ENCODE data around the gene SAMD11.

- peak; percentile 90 for TF ChIP-seq CTCF (IDR thresholded peaks at IDR 0.05)
- no peak for TF ChIP-seq EZH2 (IDR thresholded peaks at IDR 0.05; ENCODE audit: borderline replicate concordance, insufficient read depth, low read depth, low read length, poor library complexity, severe bottlenecking)
Observed at GRCh38 chr1:983798-984475, 60.2 kb downstream of the SAMD11 start.
